Activated CD4-positive, CD25-positive, alpha-beta regulatory T cell treated with anti-CD3 and anti-CD28 coated beads, Interleukin-2, amount 50 U/mL, for 24 hours (primary cell): ENCODE results near the gene DCDC2C.

Experiments used
- ATAC-seq, 2 donors: fragments of 150-1000 bp; cut with Tn5 transposase; one replicate each; pipeline ENCODE4 v1.10.0; 2021; ENCODE audit warnings: mild to moderate bottlenecking in 1 of 2, moderate library complexity in 1 of 2

Gene DCDC2C

GRCh38 chr2:3674066-3674845 lies 29.1 kb upstream of the DCDC2C start:
- ATAC-seq = no peak

GRCh38 chr2:3675687-3676086 lies 27.7 kb upstream of the DCDC2C start:
- ATAC-seq = no peak

- no peak for ATAC-seq
Observed at GRCh38 chr2:3677436-3677835, 25.9 kb upstream of the DCDC2C start.

- ATAC-seq = no peak
Observed at GRCh38 chr2:3678212-3678611, 25.2 kb upstream of the DCDC2C start.

DNA sequence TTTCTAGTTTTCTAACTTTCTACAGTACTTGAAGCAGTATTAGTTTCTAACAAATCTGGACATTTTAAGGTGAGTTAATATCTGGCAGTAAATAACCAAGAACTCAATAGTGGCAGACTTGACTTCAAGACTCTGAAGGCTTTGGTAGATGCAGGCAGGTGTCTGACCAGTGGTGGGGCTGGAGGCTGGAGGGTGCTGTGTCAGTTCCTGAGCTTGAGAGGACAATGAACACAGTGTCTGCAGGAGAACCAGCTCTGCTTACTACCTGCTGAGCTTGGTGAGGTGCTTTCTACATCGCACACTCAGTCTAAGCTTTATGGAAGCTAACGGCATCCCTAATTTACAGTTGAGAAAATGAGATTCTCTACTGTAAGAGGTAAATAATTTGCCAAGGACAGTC lies 24.2 kb upstream of the DCDC2C start:
- ATAC-seq = no peak

- no peak for ATAC-seq
Observed at GRCh38 chr2:3679616-3680393, 23.6 kb upstream of the DCDC2C start.

- ATAC-seq = no peak
Observed at GRCh38 chr2:3680548-3681345, 22.6 kb upstream of the DCDC2C start.

DNA sequence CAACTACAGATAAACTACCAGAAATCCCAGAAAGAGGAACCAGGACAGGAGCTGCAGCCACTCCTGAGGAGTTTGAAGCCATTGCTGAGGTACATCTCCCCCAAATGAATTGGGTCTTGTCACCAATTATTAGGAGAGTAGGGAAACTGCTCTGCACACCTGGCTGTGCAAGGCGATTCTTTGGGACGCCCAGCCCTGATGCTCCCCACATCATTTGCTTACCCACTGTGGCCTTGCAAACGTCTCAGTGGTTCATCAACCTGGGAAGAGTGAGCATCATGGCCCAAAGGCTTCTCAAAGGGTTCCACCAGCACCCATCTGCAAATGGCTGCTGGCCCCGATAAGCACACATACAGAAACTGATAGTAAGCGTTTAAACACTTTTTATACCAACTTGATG lies 21.8 kb upstream of the DCDC2C start:
- no peak for ATAC-seq

GRCh38 chr2:3682811-3683210 lies 20.6 kb upstream of the DCDC2C start:
- no peak for ATAC-seq

GRCh38 chr2:3683748-3684454 lies 19.5 kb upstream of the DCDC2C start:
- ATAC-seq = no peak

DNA sequence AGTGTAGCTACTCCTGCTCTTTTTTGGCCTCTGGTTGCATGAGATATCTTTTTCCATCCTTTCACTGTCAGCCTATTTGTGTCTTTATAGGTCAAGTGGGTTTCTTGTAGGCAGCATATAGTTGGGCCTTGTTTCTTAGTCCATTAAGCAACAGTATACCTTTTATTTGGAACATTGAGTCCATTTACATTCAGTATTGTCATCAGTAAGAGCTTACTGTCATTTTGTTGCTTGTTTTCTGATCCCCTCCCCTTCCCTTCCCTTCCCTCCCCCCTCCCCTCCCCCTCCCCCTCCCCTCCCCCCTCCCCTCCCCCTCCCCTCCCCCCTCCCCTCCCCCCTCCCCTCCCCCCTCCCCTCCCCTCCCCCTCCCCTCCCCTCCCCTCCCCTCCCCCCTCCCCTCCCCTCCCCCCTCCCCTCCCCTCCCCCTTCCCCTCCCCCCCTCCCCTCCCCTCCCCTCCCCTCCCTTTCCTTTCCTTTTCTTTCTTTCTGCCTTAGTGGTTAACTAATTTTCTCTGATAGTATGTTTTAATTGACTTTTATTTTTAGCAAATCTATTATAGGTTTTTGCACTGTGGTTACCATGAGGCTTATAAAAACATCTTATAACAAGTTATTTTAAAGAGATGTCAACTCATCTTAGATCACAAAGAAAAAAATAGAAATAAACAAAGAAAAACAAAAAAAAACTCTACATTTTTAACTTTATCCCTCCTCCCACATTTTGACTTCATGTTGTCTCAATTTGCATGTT lies 13.2 kb upstream of the DCDC2C start:
- no peak for ATAC-seq

GRCh38 chr2:3692375-3692774 lies 11.0 kb upstream of the DCDC2C start:
- ATAC-seq = no peak

DNA sequence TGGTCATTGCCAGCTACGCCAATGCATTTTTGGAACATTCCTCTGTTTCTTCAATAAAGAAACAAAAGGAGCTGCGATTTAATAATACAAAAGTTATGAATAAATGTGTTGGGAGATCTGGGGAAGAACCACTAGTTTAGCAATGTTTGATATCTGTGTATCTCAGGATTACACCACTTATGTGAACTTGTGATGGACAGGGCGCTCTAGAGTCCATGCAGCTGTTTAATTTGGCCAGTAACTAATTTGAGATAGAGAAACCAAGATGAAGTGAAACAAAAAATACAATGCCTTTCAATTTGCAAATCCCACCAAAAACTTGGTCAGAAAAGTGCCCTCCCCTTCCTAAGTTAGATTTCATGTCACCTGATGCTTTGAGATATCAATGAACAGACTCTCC lies 6.8 kb upstream of the DCDC2C start:
- no peak for ATAC-seq

- no peak for ATAC-seq
Observed at GRCh38 chr2:3701071-3701470, 2.3 kb upstream of the DCDC2C start.

GRCh38 chr2:3703757-3704355 lies 481 bp downstream of the DCDC2C start:
- ATAC-seq = no peak

DNA sequence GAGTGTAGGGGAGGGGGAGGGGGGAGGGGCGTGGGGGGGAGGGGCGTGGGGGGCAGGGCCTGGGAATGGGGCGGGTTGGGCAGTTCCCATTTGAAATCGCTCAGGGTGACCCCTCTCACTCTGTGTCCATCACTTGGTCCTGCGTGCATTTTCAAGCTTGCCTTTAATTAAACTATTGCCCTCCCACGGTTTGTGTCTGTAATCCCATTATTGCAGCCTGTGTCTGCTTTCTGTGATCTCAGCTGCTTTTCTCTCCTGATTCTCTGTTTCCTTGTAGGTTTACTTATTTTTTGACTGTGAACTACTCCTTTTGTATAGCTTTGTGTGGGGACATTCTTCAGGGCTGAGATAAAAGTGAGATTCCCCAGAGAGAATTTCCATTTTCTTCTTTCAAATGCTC lies 1.3 kb downstream of the DCDC2C start:
- no peak for ATAC-seq

GRCh38 chr2:3705782-3706181 lies 2.4 kb downstream of the DCDC2C start:
- no peak for ATAC-seq

DNA sequence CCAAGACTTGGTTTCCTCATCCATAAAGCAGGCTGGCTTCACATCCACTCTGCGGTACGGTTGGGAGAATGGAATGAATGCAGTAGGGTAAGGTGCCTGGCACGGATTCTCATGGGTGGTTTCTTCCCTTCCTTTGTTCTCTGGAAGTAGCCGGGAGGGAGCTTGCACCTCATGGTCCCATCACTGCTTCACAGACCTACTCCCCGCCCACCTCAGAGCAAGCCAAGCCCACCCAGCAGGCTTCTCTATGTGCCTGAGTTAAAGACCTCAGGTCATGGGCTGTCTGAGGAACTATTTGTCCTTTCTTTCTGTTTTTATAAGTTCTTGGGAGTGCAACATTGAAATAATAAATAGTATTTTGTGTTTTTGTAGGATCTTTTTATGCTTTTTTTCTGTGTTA lies 3.5 kb downstream of the DCDC2C start:
- ATAC-seq = no peak

- ATAC-seq = no peak
Observed at GRCh38 chr2:3708576-3708975, 5.2 kb downstream of the DCDC2C start.

- ATAC-seq = no peak
Observed at GRCh38 chr2:3709225-3709624, 5.8 kb downstream of the DCDC2C start.

GRCh38 chr2:3712424-3712823 lies 9.0 kb downstream of the DCDC2C start:
- ATAC-seq = no peak
